GM21447 (cell line): ENCODE results near the gene ID2.
"Not testable (repeated sequence)": the region's sequence is repeated elsewhere in the genome, so short reads cannot be mapped to it uniquely, and the experiment has no call there.

Experiments used
- ATAC-seq: cut with Tn5 transposase; IDR thresholded peaks from one replicate; pipeline ENCODE4 v1.9.1; 2021; ENCODE audit not compliant: unreplicated experiment

ID2 gene

GRCh38 chr2:8725838-8726237 lies 44.0 kb downstream of the ID2 start:
- ATAC-seq: no peak

DNA sequence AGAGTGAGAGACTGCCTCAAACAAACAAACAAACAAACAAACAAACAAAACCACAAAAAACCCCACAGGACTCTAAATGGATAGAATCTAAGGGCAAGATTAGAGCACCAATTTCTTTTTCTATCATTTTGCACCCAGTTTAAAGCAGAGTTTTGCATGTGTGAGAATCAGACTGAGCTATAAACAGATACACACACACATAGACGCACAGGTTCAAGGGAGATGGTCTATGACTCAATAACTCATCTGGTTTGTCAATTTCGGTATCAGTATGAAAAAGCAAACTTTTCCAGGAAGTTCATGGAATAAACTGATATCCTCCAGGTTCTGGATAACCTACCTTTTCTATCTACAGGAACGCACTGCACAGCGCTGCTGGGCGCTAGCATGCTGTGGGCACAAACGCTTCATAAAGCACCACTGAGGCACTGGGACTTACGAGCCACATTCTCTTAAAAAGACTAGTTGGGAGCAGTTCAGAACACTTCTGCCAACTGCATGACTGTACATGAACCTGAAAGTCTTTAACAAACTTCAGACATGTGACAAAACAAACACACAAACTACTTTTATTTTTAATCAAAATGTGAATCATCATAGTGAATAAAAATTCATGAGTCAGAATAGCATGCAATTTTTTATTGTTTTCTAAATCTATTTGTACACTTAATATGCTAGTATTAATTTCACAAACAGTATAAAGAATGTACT lies 46.6 kb downstream of the ID2 start:
- ATAC-seq: no peak

GRCh38 chr2:8729101-8729500 lies 47.2 kb downstream of the ID2 start:
- ATAC-seq: not testable (repeated sequence)

GRCh38 chr2:8729939-8730338 lies 48.1 kb downstream of the ID2 start:
- no peak for ATAC-seq

- no peak for ATAC-seq
Measured at GRCh38 chr2:8732601-8733000, 50.7 kb downstream of the ID2 start.
